CD4-positive, alpha-beta T cell (primary cell): Measurements from ENCODE around the gene ETS2. TPM values are rescaled to one million over a fixed set of nuclear protein-coding genes. Genes with fewer than 3 reads are reported as not detected.
A peak's percentile ranks its signal among the peaks of the same experiment; 100 is the strongest.

Source experiments
- ATAC-seq: fragments of 200-7000 bp; cut with Tn5 transposase; one replicate; pipeline ENCODE4 v1.10.0; 2022; ENCODE audit warnings: mild to moderate bottlenecking; ENCODE audit not compliant: poor library complexity
- CTCF ChIA-PET: fragments of 350-600 bp; sonication (Branson Sonifier 250); formaldehyde crosslinking; loops from one replicate; lab custom pipeline; 2021; ENCODE audit warnings: antibody characterized with exemption, inconsistent platforms; lab: Charles Lee
- POLR2A ChIA-PET: fragments of 350-600 bp; sonication (Branson Sonifier 250); formaldehyde crosslinking; loops from one replicate; lab custom pipeline; 2021; ENCODE audit warnings: antibody characterized with exemption, inconsistent platforms; lab: Charles Lee
- DNase-seq, 14 experiments: peaks; one replicate each; pipeline ENCODE4 v3.0.0-alpha.2; 2013 to 2020; ENCODE audit warnings: mixed read lengths in 2 of 14
- H3K27ac ChIP-seq, 2 donors: one replicate each; pipeline versions ENCODE4 v1.5.1 to v1.7.0; 2013; ENCODE audit warnings: low read length in 2 of 2, low read depth in 1 of 2, mild to moderate bottlenecking in 1 of 2
- H3K27me3 ChIP-seq, 2 experiments: 1 replicate in 1 of 2; 2 replicates in 1 of 2; pipeline versions ENCODE4 v1.6.1 to v1.7.0; 2013; ENCODE audit warnings: low read length in 2 of 2, control low read depth in 1 of 2, mild to moderate bottlenecking in 1 of 2, moderate library complexity in 1 of 2; ENCODE audit not compliant: insufficient read depth in 2 of 2, control insufficient read depth in 1 of 2
- H3K36me3 ChIP-seq: one replicate; pipeline ENCODE4 v1.6.1; 2013; ENCODE audit warnings: low read length, control low read depth; ENCODE audit not compliant: insufficient read depth
- H3K4me1 ChIP-seq: one replicate; pipeline ENCODE4 v1.6.1; 2013; ENCODE audit warnings: low read length, control low read depth; ENCODE audit not compliant: insufficient read depth
- H3K4me3 ChIP-seq: one replicate; pipeline ENCODE4 v1.5.1; 2013; ENCODE audit warnings: mild to moderate bottlenecking, low read length, moderate library complexity
- H3K9me3 ChIP-seq, 2 experiments: 1 replicate in 1 of 2; 2 replicates in 1 of 2; pipeline versions ENCODE4 v1.6.1 to v1.7.0; 2013; ENCODE audit warnings: low read length in 2 of 2, mild to moderate bottlenecking in 2 of 2, control low read depth in 1 of 2, moderate library complexity in 1 of 2; ENCODE audit not compliant: control insufficient read depth in 1 of 2, insufficient read depth in 1 of 2
- H3K27ac Mint-ChIP-seq: one replicate; pipeline ENCODE4 v1.8.0; 2020; ENCODE audit warnings: mixed read lengths
- H3K27me3 Mint-ChIP-seq: one replicate; pipeline ENCODE4 v1.8.0; 2021; ENCODE audit warnings: mixed read lengths
- H3K36me3 Mint-ChIP-seq: one replicate; pipeline ENCODE4 v1.8.0; 2021; ENCODE audit warnings: low read depth, mixed read lengths
- H3K4me1 Mint-ChIP-seq: one replicate; pipeline ENCODE4 v1.8.0; 2021; ENCODE audit warnings: low read depth, mixed read lengths
- H3K4me3 Mint-ChIP-seq: one replicate; pipeline ENCODE4 v1.8.0; 2020; ENCODE audit warnings: mild to moderate bottlenecking, mixed read lengths
- H3K9me3 Mint-ChIP-seq: one replicate; pipeline ENCODE4 v1.8.0; 2020; ENCODE audit warnings: mixed read lengths
- intact Hi-C, 2 experiments: fragments of 100-400 bp; cut with DNase I in 1 of 2; cut with micrococcal nuclease in 1 of 2; formaldehyde crosslinking; loops; one replicate each; pipeline versions ENCODE4 v1.15.1 to v1.9.0; 2023 to 2025; cut with DNase I, micrococcal nuclease
- total RNA-seq, 174 experiments: library from RNA in 2 of 174; stranded (reverse) in 2 of 174; gene quantifications; one replicate each; pipeline ENCODE4 v1.2.3 and lab custom pipeline; 2021 to 2026
- TF ChIP-seq, protein P1 (sequence below): fragments of 200-600 bp; IDR thresholded peaks from one replicate; pipeline ENCODE4 v1.8.0; 2022; ENCODE audit warnings: antibody characterized with exemption, mild to moderate bottlenecking

ETS2 gene
- total RNA-seq, 2 experiments from 2014 or later, result 11.4 to 13.9 TPM

DNA sequence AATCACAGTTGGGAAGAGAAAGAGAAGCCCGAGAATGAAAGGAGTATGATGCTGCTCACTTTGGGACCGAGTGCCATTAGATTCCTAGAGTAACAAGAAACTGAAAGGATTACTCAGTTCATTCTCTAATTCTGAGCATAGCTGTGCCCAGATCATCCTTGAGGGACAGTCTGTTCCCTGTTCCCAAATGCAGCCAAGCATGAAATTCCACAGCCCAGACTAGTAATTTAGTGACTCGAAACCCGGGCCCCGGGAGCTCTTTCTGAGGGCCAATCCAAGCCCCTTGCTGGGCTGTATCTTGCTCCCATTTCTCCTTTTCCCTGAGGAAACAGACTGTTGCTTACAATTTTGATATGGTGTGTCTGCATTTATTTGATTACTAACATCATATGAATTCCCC lies 30.0 kb upstream of the ETS2 start:
- intact Hi-C loops, result no loop called here

DNA sequence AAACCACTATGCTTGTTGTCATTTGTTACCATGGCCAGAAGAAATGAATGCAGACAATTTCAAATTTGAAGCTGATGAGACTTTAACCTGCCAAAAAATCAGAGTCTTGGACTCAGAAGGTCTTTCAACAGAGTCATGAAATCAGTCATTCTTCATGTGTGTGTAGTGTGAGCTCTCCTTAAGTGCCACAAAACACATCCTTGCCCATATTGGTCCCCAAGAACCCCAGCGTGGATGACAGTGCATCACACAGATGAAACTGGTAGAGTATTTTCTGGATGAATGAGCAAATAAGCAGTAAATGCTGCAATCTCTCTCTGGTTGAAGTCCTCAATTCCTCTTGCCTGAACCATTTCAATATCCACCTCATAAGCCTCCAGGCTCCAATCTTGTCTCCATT lies 28.7 kb upstream of the ETS2 start:
- no peak overlapping the region for H3K4me3 ChIP-seq
- CTCF ChIA-PET, result no interaction called here
- POLR2A ChIA-PET, result no interaction called here

More for the DNA sequence above, 30.0 kb upstream of the ETS2 start:
- Mint-ChIP-seq H3K27me3 (no peaks in the 10 kb centered on the region), H3K4me1 (no peaks in the 10 kb centered on the region), H3K27ac (no peak overlapping the region), H3K36me3 (no peaks in the 10 kb centered on the region), H3K4me3 (no peak overlapping the region), H3K9me3 (peaks cover 6% of the 10 kb centered on the region)
- TF ChIP-seq, protein P1, sequence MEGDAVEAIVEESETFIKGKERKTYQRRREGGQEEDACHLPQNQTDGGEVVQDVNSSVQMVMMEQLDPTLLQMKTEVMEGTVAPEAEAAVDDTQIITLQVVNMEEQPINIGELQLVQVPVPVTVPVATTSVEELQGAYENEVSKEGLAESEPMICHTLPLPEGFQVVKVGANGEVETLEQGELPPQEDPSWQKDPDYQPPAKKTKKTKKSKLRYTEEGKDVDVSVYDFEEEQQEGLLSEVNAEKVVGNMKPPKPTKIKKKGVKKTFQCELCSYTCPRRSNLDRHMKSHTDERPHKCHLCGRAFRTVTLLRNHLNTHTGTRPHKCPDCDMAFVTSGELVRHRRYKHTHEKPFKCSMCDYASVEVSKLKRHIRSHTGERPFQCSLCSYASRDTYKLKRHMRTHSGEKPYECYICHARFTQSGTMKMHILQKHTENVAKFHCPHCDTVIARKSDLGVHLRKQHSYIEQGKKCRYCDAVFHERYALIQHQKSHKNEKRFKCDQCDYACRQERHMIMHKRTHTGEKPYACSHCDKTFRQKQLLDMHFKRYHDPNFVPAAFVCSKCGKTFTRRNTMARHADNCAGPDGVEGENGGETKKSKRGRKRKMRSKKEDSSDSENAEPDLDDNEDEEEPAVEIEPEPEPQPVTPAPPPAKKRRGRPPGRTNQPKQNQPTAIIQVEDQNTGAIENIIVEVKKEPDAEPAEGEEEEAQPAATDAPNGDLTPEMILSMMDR, result no peak
- ChIA-PET POLR2A (interaction anchor here (0.7 kb wide), 1 partner anchor 20 kb away, joined by 3 read pairs; no protein-coding TSS in a partner anchor), CTCF (no interaction called here)
- ATAC-seq (no peak), DNase-seq (no peak)
- H3K27ac ChIP-seq, result no peak overlapping the region
- peaks cover 0 to 4% of the 10 kb centered on the region in 2 experiments for H3K9me3 ChIP-seq
- H3K4me3 ChIP-seq, result no peak overlapping the region
- H3K36me3 ChIP-seq, result no peaks in the 10 kb centered on the region
- H3K27me3 ChIP-seq, result peaks cover 0 to 2% of the 10 kb centered on the region in 2 experiments
- peaks cover 2% of the 10 kb centered on the region for H3K4me1 ChIP-seq

DNA sequence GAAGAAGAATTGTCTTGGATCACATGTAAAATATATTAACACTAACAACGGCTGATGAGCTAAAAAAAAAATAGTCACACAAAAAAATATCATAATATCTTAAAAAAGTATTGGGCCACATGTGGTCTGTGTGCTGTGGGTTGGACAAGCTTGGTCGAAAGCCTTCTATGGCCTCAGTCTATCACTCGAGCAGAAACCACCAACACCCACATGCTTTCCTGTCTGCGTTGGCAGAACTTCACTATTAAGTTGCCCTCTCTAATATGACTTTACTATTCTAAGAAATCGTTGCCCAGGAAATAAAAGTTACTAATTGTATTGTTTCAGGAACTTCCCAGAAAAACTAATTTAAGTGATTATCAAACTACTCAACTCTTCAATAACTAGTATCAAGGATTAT lies 28.2 kb upstream of the ETS2 start:
- no peak overlapping the region for H3K27ac ChIP-seq
- peaks cover 2% of the 10 kb centered on the region for H3K4me1 ChIP-seq
- H3K27me3 Mint-ChIP-seq, result no peaks in the 10 kb centered on the region
- no peak overlapping the region for H3K4me3 ChIP-seq
- ATAC-seq, result no peak
- no peak overlapping the region for H3K27ac Mint-ChIP-seq
- H3K36me3 Mint-ChIP-seq, result peaks cover 7% of the 10 kb centered on the region
- POLR2A ChIA-PET, result interaction anchor here (1.8 kb wide), 1 partner anchor 11 kb away, joined by 4 read pairs; no protein-coding TSS in a partner anchor
- DNase-seq, result peak in 1 of 14 experiments; percentile 10
- H3K9me3 Mint-ChIP-seq, result peaks cover 13% of the 10 kb centered on the region
- CTCF ChIA-PET, result no interaction called here
- intact Hi-C loops, result no loop called here
- peaks cover 0 to 2% of the 10 kb centered on the region in 2 experiments for H3K27me3 ChIP-seq
- no peaks in the 10 kb centered on the region for H3K4me1 Mint-ChIP-seq
- H3K4me3 Mint-ChIP-seq, result no peak overlapping the region
- peaks cover 5% of the 10 kb centered on the region in 2 experiments for H3K9me3 ChIP-seq
- no peaks in the 10 kb centered on the region for H3K36me3 ChIP-seq
- TF ChIP-seq, protein P1, result no peak

More for the DNA sequence above, 28.7 kb upstream of the ETS2 start:
- H3K27ac Mint-ChIP-seq, result no peak overlapping the region
- TF ChIP-seq, protein P1, result no peak
- H3K4me1 Mint-ChIP-seq, result no peaks in the 10 kb centered on the region
- peaks cover 6% of the 10 kb centered on the region for H3K36me3 Mint-ChIP-seq
- H3K9me3 Mint-ChIP-seq, result peaks cover 12% of the 10 kb centered on the region
- no peak for DNase-seq
- ATAC-seq, result no peak
- H3K27me3 Mint-ChIP-seq, result no peaks in the 10 kb centered on the region
- H3K27ac ChIP-seq, result no peak overlapping the region
- H3K9me3 ChIP-seq, result peaks cover 1 to 4% of the 10 kb centered on the region in 2 experiments
- no peaks in the 10 kb centered on the region for H3K36me3 ChIP-seq
- peaks cover 2% of the 10 kb centered on the region for H3K4me1 ChIP-seq
- peaks cover 0 to 2% of the 10 kb centered on the region in 2 experiments for H3K27me3 ChIP-seq
- no peak overlapping the region for H3K4me3 Mint-ChIP-seq
- intact Hi-C loops, result no loop called here
